DMS114 treated with DMSO at 0.1 percent for 48 hours (cell line): ENCODE results near the gene NCKAP5L.

Experiments
- DNase-seq: peaks from one replicate; lab custom pipeline; 2025; ENCODE audit not compliant: unreplicated experiment; lab: John Stamatoyannopoulos, UW

The NCKAP5L gene

DNA sequence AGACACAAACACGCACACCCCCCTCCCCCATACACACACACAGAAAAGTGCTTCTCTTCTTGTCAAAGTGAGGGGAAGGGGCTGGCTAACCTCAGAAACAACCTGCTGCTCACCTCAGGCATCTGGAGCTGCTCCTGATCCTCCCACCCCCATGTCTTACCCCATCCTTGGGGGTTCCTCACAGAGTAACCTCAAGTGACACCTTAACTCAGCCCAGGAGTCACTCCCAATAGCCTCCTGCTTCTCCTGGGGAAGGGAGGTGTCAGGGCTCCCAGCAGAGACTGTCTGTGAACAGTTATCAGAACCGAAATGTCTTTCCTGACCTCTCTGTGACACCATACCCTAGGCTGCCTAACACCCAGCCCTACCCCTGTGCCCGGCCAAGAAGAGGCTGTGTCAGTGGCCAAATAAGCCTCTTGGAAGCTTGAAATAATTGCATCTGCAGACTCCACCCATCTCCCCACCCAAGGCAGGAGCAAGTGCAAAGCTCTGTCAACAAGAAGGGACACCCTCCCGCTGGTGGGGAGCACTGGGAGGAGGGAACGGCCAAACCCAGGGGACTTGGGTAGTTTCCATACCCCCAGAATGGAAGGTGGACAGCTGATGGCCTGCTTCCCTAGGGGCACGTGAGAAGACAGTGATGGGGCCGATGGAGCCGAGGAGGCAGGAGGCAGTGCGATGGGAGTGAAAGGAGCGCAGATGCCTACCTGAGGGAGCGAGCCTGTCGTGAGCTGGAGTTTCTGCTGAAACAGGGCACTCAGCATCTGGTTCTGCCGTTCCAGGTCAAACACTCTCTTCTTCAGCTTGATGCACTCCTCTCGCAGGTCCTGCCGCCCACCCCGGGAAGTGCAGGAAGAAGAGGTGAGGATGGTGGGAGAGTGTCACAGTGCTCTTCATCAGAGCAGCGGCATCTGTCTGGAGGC, 26.8 kb downstream of the NCKAP5L start:
- no peak for DNase-seq

DNA sequence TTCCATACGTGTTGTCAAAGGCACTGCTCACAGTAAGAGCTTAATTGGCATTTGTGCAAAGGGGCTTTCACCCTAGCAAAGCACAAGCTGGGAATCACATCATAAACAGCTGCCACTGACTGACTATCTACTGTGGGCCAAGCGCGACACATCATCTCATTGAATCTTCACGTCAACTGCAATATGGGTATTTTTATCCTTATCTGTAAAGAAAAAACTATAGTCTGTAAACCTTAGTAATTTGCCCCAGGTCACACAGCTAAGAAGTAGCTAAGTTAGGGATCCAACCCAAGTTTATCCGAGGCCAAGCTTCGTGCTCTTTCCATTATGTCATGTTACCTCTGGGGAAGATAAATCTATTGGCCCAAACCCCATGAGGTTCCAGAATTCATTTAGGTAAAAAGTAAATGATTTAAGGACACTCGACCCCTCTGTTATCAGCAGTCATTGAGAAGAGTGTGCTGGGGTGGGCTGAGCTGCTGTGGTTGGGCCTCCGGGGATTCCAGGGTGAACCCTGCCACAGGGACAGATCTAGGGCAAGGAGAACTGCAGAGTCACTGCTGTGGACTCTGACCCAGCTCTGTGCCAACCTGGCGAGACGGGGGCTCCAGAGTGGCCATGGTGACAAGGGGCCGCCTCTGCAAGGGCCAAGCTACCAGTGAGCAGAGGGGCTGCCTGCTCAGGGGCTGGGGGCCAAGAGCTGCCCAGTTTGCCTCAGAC, 27.6 kb downstream of the NCKAP5L start:
- DNase-seq, result no peak

DNA sequence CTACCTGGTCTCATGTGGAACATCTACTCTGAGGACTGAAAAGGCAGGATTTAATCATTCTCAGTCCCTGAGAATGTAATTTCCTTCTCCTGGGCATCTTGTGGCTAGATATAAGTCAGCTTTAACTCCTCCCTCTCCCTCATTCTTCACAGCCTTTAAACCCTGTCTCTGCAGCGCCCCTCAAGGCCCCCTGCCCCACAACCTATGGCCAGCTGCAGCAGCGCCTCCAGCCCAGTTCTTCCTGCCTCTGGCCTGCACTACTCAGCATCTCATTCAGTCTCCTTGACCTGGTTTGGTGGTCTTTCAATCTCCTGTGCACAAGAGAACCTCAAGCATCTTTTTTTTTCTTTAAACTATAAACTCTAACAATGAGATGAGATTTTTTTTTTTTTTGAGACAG, 29.3 kb downstream of the NCKAP5L start:
- DNase-seq, result no peak

DNA sequence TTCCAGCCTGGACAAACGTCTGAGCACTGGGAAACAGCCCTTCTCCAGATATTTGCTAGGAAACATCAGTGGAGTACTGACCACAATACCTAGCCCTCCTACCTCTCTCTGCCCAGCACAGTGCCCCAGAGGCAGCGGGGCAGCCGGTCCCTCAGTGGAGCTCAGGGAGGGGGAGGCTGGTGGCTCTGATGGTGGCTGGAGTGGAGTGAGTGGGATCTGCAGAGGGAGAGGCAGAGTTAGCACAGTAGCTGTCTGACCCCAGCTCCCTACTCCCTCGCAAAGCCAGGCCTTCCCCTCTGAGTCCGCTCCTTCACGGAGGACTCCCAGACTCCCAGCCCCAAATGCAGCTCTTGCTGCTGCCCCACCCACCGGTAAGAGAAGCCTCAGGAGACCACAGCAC, 30.0 kb downstream of the NCKAP5L start:
- no peak for DNase-seq

DNA sequence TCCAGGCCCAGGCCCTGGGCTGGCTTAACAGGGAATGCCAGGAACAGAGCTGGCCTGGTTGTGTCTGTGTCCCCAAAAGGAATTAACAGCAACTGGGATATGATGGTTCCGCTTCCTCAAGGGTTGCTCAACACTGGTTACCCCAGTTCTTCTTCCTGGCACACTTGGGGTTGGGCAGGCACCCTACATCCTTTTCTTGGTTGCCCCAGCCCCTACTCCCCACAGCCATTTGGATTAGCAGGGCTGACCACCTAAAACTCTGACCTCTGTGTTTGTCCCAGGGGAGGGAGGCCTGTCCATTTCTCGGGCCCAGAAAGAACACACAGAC, 30.8 kb downstream of the NCKAP5L start:
- no peak for DNase-seq

DNA sequence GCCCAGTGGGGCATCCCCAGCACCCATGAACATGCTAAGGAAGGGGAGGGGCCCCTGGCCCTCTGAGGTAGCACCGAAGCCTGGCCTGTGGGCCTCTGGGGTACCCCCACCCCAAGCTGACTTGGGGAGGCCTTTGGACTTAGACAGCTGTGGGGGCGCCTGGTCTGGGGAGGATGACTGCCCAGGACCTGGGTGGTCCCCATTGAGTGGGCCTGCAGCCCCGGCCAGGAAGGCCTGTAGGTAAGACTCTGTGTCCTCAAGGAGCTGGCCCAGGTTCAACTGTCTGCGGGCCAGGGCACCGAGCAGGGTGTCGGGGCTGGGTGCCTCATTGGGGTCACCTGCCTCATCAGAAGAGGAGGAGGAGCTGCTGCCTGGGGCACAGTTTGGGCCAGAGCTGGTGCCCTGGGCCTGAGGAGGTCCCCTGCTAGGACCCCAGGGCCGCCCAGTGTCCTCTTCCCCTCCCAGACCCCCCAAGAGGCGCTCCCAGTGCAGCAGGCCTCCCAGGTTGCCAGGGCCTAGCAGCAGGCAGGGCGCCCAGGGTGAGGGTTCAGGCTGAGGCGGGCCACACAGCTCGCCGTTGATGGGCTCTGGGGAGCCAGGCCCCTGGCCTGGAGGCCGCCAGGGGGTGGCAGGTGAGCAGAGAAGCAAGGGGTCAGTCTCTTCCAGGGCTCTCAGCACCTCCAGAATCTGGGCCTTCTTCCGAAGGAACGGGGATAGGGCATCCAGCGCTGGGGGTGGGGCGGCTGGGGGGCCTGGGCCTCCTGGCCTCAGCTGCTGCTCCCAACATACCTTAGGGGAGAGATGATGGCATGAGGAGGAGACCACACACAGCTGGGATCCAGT, 31.4 kb downstream of the NCKAP5L start:
- no peak for DNase-seq

DNA sequence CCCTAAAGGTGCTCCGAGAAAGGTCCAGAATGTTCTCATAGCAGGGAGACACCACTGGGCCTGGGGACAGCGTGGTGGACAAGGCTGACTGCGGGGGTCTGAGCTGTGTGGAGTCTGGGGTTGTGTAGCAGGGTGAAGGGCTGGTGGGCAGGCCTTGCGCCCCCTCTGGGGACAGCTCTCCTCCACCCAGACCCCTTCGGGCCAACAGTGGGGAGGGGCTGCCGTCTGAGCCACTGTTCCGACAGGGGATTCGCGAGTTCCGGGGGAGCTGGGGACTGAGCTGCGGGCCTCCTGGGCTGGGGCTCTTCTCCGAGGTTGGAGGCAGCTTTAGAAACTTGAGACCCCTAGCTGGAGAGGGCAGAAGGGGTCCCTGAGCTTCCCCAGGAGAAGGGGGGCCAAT, 32.1 kb downstream of the NCKAP5L start:
- DNase-seq, result no peak

DNA sequence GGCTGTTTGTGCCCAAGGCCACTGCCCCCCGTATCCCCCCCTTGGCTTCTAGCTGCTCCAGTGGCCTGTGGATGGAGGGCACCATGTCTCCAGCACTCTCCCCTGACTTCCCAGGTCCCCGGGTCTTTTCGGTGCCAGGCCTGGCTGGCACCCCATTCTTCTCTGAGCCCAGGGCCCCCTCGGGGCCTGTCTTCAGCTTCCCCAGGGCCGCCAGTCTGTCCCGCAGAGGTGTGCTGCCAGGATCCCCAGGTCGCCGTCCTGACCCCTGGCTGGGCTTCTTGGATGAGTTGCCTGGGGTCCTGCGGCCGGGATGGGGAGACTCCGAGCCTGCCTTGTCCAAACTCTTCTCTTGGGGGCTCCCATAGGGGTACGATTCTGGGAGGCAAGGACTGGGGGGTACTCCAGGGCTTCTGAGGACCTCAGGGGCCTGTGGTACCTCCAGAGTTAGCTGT, 32.5 kb downstream of the NCKAP5L start:
- DNase-seq, result no peak

DNA sequence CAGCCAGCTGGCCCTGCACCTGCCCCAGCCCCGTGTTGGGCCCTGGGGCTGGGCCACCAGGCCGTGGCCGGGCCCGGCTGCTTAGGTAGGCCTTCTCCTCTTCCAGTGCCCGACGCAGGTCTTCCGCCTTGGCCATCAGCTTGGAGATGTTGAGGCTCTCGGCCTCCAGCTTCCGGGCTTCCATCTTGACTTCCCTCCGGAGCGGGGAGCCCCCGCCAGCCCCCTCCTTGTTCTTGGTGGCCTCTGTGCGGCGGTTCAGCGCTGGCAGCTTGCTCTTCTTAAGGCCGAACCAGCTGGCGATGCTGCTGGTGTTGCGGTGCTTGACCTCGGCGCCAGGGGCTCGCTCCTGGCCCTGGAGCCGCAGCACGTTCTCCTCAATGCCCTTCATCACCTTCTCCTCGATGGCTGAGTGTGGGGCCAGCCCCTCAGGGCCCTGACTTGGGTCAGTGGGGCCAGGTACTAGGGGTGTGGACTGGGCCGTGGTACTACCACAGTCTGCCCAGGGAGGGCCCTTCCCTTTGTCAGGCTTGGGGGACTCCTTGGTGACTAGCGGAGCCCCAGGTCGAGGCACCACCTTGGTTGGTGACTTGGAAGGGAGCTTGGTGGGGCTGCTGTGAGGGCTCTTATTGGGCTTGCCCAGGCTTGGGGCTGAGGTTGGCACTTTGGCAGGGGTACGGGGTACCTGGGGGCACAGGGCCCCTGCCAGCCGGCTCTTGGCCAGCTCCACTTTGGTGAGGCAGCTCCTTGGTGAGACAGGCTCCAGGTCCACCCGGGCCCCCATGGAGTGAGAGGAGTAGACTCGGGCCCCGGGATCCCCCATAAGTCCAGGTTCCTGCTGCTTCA, 33.2 kb downstream of the NCKAP5L start:
- DNase-seq, result no peak

DNA sequence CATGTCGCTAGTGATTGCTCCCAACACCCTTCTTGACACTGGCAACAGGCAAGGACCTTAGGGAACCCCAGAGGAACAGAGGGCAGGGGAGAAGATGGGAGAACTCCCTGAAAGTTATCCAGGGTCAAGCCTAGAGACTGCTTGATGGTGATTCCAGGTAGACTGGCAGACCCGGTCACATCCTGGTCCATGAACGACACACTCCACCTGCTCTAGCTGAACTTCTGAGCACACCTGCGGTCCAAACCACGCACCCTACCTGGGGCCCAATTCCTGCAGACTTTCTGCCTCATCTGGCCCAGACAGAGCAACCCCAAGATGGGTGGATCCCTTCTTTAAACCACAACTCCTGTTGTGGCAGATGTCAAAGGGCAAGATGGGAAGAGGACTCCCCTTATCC, 34.2 kb downstream of the NCKAP5L start:
- no peak for DNase-seq

DNA sequence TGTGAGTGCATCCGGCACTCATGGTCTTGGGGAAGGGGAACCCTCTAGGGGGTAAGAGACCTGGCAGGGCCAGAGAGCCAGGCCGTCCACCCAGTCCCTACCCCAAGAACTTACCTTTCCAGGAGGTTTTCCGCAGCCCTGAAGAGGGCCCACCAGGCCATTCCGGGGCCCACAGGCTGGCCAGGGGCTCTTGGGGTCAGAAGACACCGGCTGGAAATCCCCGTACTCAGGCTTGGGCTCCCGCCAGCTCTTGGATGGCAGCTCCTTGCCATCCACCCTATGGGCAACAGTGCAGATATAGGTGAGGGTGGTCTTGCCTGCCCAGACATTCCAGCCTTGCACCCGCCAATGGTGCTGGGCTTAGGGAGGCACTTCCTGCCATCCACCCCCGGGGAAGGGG, 34.6 kb downstream of the NCKAP5L start:
- no peak for DNase-seq

DNA sequence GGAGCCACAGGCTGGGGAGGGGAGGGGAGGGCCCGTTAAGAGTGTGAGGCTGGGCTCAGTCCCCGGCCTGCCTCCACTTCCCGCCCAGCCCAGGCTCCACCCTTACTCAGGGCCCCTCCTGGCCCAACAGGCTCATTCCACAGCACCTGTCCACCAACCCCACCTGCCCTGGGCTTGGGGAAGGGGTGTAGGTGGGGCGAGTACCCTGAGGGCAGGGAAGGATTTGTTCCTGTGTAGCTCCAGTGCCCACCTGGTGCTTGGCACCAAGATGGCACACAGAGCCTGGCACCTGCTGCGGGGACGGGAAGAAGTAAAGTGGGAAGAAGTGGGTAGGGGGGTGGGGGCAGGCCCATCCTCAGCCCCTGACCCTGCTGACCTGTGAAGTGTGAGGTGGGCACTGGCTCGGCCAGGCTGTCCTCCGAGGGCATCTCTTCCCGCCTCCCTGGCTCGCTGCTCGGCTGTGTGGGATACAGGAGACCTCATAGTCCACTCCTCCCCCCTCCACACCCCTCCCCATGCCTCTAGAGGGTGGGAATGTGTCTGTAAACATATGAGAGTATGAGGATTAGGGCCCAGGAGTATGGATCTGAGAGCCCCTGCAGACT, 35.1 kb downstream of the NCKAP5L start:
- DNase-seq, result no peak

DNA sequence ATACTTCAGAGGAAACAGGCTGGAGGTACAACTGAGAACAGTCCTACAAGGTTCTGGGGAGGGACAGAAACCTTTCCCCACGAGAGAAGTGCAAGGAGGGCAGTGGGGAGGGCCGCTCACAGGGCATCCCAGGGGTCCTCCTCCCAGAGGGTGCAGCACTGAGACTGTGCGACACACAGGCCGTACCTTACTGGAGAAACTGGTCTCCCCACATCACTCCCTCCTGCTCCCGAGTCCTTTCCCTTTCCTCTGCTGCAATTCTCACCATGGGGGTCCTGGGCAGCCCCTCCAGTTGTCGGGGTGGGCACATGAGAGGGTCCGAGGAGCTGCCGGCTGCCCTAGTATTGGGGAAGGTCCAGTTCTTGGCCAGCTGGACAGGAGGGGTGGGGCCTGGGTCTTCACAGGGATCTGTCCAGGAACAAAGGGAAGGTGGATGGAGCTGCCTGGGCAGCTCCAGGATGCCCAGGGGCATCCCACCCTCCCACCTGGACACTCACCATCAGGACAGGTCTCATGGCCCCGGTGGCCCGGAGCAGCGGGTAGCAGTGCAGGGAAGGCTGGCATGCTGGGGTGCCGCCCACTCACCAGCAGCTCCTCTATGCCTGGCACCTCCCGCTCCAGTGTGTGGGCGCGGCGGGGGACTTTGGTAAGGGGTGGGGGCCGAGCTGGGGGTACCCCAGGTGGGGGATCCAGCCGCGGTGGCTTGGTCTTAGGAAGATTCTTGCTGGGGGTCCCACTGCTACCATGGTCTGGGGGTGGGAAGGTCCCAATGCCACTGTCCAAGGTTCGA, 35.8 kb downstream of the NCKAP5L start:
- DNase-seq, result no peak

DNA sequence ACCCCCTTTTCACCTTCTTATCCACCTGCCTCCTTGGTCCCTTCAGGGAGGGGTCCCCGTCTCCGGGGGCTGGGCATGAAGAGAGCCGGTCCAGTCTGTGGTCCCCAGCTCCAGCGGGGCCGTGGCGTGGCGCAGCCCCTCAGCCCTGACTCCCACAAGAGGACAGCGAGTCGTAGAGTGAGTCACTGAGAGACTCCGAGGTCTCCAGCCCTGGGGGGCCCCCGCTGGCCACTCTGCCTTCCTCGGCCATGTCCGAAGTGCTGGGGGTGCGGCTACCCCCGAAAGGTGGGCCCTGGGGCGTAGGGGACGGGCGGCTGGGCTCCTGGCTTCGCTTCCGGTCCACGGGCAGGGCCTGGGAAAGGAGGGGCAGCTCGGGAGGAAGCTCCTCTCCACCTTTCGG, 36.5 kb downstream of the NCKAP5L start:
- DNase-seq, result no peak

DNA sequence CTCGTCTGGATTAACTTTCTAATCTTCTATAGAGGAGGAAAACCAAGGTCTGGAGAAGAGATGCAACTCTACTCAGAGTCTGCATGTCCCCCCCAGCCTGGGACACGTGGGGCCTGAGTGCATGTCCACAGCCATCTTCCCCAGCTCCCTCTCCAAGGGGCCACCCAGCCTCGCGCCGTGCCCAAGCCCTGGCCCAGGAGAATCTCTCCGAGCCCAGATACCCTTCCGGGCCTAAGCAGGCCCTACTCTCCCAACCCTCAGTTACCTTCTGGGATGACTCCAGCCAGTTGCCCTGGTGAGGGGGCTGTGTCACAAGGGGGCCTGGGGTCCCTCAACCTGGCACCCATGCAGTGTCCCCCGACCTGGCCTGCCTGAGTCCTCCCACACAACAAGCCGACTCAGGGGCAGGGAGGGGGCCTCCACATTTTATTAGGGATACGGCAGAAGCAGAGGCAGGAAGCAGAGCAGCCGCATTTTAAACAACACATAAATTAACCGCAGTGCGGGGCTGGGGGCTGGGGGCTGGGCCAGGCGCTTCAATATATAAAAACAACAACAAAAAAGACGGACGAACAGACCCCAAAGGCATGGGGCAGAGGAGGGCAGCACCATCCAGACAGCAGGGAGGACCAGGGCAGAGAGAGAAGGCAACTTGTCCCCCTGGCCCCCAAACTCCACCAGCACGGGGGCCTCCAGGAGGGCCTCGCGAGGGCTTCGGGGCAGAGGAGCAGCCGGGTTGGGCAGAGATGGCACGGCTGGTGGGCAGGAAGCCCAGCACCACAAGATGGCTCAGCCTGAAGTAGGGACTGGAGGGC, 37.3 kb downstream of the NCKAP5L start:
- no peak for DNase-seq

DNA sequence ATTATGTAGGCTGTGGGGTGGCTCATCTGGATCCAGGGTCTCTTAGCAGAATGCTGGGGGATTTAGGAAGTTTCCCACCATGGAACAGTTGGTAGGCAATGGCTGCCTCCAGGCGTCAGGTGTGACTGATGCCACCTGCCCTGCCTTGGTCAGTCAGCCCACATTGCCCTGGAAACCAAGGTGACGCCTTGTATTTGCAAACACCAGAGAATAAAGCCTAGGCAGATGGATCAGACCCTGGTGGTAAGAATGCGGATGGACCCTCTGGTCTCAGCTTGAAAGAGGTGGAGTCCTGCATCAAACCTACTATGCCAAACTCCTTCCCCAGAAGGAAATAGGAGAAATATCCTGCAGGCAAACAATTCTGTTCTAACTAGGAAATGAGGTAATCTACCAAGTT, 38.2 kb downstream of the NCKAP5L start:
- DNase-seq, result no peak

DNA sequence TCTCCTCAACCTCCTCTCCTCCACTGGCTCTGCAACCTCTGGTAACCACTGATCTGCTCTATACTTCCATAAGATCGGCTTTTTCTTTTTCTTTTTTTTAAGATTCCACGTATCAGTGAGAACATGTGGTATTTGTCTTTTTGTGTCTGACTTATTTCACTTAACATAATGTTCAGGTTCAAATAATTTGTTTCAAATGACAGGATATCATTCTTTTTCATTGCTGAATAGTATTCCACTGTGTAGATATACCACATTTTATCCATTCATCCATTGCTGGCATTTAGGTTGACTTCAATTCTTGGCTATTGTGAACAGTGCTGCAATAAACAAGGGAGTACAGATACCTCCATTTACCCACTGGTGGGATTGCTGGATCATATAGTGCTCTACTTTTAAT, 40.5 kb downstream of the NCKAP5L start:
- no peak for DNase-seq

DNA sequence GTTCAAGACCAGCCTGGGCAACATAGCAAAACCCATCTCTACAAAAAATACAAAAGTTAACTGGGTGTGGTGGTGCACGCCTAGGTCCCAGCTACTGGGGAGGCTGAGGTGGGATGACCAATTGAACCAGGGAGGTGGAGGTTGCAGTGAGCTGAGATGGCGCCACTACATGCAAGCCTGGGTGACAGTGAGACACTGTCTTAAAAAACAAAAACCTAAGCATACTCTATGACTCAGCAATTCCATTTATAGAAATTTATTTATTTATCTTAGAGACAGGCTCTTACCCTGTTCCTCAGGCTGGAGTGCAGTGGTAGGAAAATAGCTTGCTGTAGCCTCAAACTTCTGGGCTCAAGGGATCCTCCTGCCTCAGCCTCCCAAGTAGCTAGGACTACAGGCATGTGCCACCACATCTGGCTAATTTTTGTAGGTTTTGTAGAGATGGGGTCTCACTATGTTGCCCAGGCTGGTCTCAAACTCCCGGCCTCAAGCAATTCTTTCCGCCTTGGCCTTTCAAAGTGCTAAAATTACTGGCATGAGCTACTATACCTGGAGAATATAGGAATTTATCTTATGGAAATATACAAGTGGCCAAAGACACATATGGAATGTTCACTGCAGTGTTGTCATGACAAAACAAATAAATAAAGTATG, 43.3 kb downstream of the NCKAP5L start:
- DNase-seq, result no peak
